Measurements from ENCODE around the gene SRP14.
"Not testable (repeated sequence)": the region's sequence is repeated elsewhere in the genome, so short reads cannot be mapped to it uniquely, and the experiment has no call there.

The SRP14 gene, protein sequence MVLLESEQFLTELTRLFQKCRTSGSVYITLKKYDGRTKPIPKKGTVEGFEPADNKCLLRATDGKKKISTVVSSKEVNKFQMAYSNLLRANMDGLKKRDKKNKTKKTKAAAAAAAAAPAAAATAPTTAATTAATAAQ

DNA sequence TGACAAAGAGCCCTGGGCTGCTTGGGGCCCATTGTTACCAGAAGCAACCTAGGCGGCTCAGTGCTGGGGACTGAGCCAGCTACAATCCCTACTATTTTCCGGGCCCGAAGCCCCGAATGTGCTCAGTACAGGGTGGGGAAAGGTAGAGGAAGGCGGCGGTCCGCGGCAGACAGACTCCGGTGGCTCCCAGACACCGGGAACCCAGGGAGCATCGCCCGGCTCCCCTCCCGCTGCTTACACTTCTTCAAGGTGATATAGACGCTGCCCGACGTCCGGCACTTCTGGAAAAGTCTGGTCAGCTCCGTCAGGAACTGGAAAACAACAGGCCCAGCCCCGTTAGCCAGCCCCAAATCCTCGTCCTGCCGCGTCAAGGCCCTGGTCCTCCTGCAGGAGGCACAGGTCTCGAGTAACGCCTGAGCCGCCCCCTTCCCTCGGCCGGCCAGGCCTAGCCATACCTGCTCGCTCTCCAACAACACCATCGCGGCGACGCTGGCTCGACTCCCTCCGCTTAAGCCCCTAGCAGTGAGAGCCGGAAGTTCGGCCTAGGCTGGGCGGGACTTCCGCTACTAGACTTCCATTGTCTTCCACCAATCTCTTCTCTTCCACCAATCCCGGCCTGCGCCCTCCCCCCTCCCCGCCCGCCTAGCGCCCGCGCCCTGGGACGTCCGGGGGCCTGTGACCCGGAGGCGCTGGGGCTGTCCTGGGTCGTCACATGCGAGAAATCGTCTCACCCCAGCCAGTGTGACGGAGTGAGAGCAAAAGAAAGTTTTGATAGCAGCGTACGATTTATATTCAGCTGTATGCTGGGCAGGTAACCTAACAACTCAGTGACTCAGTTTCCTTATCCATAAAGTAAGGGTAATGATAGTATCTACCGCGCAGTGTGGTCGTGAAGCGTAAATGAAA, at the start of gene SRP14:
Gene SRP14 (minus strand): TSS at position 544 of the 906 bp plus-strand sequence. CDS start 65 bp downstream, at position 479.
- DNase-seq = peak; percentile 98

DNA sequence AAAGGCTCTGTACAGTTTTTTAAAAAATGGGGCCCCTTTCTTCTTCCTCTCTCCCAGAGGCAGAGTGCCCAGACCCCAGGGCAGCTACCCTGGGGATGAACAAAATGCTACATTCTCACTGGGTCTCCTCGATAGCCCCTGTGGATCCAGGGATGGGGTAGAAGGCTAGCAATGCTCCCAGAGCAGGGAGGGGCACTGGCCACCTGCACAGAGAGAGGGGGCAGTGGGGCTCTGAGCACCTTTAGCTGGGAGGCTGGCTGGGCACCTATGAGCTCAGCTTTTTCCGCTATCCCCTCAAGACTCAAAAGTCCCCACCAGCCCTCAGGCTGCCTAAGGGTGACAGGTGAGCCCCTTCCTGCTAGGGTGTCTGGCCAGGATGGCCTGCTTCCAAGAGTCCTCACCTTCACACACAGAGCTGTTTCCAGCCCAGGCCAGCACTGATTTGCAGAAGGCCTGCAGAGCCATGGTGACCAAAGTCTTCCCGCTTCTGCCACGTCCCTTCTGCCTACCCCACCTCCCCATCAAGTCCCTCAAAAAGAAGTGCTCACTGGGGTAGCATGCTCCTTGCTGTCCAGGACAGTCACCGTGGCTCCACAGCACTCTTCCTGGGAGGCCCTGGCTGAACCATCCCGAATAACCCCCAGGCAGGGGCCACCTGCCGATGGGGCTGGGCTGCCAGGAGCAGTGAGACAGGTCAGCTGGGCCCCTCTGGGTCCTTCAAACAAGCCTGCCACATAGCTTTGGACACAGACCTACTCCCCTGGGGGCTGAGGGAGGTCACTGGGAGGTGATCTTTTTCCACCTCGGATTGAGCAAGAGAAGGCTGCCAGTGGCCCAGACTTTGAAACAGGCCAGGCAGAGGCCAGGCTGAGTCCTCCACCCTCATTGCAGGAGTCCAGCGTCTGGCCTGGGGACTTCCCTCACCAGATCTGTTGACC, 49.3 kb upstream of the SRP14 start:
- no peak for DNase-seq

DNA sequence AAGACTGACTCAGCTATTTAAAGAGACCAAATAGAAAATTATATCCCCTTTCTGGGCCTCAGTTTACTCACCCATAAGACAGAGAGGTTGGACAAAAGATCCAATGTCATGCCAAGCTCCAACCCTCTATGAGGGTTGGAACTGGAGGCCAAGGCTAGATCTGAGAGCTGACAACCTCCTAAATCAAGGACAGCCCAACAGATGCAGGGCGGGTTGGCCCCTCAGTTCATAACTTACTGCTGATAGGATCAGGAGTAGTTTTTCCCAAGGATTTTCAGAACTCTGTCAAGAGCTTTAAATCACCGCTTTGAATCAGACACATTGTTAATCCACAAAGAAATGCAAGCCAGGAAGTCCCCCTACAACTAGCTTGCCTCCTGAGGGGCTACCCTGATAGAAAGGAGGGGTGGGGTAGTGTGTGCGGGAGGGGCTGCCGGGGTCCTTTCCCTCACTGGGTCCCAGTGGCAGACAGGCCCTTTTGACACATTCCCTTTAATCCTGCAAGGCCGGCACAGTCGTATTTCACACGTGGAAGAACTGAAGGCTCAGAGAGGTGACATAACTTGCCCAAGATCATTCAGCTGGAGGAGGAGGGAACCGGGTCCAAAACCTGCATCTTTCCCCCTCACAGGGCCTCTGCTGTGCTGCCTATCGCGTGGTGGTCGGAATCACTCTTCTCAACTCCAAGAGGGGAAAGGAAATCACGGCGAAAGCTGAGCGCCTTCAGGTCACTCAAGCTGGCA, 48.3 kb upstream of the SRP14 start:
- no peak for DNase-seq

DNA sequence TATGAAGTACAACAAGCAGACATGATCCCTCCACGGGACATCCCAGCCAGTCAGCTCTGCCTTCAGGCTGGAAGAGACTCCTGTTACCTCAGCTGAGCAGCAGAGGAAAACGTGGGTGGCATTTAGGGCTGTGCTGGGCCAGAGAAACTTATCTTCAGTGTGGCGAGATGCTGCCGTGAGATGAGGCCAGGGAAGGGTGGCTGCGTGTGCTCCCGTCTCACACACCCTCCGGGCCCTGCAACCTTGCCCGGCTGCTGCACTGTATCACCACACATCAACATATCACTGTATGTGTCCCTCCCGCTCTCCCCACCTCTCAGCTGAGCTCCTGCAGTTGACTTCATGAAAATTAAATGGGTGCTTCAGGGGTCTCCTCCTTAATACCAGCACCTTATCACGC, 46.3 kb upstream of the SRP14 start:
- DNase-seq = peak; percentile 86

DNA sequence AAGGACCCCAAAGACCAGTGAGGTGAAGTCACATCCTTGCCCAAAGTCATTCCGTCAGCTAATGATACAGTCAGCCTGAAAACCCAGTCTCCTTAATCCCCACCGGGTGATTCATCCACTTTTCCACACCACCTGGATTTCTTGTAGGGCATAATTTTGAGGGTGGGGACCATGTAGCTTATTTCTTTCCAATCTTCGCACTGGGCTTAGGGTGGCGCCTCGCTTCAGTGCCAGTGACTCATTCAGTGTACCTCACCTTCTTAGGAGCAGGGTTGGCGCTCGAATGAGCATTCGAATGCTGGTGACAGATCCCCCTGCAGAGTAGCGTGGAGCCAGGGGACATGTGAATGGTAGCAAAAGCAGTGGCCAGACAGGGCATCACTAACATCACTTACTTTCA, 45.7 kb upstream of the SRP14 start:
- no peak for DNase-seq

DNA sequence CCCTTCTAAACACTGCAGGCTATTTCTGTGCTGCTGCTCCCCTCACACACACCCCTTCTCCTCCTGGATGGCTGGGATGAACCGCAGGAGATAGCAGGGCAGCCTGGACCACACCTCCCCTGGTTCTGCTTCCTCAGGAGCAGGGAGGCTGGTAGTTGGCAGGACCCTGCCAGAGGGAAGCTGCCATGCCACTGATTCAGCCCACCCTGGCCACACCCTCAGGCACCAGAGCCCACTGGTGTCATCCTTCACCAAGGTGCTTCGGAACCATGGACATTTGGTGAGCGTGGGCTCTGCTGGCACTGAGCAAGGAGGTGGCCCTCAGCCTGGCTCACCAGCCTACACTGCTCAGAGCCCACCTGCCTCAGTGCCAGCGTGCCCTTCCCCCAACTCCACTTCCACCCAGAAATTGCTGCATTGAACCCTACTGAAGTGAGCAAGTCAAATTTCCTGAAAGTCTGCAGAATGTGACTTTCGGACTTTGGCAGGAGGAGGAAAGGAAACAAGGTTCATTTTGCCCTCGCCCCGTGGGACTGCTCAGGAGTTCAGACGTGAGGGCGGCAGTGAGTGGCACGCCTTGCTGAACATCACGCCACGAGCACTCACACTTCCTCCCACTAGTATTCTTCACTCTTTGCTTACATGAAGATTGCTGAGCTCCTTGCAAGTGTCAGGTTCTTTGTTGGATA, 43.4 kb upstream of the SRP14 start:
- no peak for DNase-seq

DNA sequence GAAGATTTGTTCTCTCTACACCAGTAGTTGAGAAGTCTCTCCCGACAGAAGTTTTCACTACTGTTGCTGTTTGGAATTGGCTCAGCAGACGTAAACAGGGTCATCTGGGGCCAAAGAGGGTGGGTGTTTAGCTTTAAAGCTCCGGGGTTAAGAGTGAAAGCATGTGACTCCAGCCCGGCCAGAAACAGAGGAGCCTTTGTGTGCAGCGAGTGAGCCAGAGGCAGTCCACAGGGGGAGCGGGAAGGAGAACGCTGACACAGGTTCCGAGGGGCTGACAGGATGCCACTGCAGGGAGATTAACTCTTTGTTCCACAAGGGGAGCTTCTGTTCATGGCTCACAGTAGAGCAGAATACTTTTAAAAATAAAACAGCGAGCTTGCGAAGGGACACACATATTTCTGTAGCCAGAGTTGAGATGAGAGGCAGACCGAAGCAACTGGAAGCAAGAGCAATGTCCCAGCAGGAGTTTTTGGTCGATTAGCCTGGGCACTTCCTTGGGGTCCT, 42.8 kb upstream of the SRP14 start:
- peak; percentile 73 for DNase-seq

DNA sequence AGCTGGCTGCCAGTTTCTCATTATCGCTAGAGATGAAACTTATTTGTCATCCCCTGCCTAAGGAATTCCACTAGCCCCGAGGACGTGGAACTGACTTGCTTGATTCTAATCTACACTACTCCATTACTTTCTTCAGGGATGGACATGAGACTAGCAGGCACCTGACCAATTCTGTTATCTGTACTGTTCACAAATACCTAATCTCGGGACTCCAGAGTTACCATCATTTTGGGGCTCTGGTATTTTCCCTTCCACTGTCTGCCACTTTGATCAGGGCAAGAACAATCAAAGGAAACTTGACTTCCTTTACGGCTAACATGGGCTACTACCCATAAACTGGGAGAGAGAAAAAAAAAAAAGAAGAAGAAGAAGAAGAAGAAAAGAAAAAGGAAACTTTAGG, 41.9 kb upstream of the SRP14 start:
- DNase-seq = peak; percentile 45

DNA sequence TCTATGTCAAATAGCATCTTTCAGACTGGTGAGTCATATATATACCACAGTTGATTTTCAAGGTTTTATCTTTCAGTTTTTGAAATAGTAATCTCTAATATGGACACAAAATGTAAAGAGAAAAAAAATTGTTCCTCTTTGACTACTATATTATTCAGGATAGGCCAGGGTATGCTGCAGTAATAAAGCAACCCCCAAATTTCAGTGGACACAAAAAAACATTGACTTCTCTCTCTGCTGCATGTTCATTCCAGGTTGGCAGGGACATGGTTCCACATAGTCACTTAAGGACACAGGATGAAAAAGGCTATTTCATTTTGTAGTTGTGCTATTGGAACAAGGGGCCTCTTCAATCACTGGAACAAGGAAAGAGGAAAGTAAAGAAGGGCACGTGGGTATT, 41.1 kb upstream of the SRP14 start:
- no peak for DNase-seq

DNA sequence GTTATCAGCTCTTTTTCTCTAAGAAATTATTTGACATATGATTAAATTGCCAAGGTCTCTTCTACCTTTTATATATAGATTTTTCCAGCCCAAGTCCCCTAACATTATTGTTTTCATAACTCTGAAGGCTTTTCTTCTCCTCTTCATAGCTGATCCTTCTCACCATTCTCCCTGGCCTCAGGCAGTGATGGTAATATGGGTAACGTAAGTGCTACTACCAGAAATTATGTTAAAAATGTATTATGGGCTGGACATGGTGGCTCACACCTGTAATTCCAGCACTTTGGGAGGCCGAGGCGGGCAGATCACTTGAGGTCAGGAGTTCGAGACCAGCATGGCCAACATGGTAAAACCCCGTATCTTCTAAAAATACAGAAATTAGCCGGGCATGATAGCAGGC, 40.5 kb upstream of the SRP14 start:
- no peak for DNase-seq

DNA sequence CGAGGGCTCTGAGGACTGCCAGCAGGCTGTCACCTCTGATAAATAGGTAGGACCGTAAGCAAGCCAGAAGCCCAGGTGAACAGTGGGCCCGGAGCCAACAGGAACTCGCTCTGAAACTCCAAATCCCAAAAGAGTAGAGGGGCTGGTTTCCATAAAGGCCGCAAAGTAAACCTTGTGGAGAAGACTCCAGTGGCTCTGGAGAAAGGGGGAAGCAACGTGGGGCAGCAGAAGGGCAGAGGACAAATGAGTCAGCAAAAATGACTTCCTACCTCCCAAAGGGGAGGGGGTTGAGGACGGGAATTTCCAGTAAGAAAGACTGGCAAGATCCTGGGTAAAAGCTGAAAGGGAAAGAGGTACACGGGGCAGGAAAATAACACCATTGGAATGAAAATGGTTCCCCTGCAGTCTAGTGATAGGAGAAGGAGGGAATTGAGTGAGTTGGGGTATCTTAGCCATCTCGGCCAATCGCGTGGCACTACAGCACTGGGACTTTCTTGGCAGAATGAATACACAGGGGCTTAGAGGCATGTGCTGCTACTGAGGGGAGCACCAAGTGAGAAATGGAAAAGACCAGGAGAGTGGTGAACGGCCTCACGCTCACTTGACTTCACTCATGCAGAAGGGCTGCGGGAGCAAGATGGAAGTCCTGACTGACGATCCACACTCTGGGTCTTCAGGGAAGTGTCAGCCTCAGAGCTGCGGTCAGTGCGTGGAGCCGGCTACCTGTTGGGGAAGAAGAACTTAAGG, 36.5 kb upstream of the SRP14 start:
- no peak for DNase-seq

DNA sequence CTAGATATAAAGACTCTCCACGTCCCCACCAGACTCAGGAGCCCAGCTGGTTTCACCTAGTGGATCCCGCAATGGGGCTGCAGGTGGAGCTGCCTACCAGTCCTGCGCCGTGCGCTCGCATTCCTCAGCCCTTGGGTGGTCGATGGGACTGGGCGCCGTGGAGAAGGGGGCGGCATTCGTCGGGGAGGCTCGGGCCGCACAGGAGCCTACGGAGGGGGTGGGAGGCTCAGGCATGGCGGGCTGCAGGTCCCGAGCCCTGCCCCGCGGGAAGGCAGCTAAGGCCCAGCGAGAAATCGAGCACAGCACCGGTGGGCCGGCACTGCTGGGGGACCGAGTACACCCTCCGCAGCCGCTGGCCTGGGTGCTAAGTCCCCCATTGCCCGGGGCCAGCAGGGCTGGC, 35.7 kb upstream of the SRP14 start:
- DNase-seq = not testable (repeated sequence)

DNA sequence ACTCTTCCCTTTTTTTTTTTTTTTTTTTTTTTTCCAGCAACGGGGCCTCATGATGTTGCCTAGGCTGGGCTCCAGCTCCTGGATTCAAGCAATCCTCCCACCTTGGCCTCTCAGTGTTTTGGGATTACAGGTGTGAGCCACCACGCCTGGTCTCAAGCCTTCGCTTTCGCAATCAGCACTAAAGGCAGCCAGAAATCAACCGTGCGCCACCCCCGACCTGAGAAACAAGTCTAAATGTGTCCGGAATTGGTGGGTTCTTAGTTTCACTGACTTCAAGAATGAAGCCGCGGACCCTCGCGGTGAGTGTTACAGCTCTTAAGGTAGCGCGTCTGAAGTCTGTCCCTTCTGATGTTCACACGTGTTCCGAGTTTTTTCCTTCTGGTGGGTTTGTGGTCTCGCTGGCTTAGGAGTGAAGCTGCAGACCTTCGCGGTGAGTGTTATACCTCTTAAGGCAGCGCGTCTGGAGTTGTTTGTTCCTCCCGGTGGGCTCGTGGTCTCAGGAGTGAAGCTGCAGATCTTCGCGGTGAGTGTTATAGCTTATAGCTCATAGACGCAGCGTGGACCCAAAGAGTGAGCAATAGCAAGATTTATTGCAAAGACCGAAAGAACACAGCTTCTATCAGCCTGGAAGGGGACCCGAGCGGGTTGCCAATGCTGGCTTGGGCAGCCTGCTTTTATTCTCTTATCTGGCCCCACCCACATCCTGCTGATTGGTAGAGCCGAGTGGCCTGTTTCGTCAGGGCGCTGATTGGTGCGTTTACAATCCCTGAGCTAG, 34.9 kb upstream of the SRP14 start:
- DNase-seq = not testable (repeated sequence)

DNA sequence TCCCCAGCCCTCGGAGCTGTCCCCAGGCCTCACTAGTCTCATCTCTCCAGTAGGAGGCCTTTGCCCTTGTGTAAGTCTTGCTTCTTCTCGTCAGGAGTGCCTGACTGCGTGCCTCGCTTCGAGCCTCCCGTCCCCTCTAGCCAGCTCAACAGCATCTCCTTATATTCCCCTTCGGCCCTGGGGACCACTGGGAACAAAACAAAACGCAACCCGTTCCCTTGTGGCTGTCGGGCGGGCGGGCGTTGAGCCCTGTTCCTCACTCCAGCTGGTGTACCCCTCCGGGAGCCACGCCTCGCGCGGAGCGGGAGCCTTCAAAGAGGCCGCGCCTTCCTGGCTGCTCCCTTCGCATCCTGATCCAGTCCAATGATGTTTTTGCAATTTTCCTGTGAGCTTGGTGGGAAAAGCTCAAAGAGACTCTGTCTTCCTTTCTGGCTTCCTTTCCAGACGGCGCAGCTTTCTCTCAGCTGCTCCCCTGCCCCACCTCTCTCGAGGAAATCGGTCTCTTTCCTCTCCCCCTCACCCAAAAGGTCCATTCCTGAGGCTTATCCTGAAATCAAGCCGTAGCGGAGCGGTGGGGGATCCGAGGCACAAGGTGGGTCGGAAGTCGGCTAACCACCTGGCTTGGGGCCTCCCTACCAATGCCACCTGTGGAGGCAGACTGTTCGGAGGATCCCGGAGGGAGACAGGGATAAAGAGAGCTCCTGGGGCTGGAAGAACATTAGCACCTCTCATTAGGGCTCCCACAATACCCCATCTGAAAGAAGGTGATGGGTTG, 33.4 kb upstream of the SRP14 start:
- no peak for DNase-seq

DNA sequence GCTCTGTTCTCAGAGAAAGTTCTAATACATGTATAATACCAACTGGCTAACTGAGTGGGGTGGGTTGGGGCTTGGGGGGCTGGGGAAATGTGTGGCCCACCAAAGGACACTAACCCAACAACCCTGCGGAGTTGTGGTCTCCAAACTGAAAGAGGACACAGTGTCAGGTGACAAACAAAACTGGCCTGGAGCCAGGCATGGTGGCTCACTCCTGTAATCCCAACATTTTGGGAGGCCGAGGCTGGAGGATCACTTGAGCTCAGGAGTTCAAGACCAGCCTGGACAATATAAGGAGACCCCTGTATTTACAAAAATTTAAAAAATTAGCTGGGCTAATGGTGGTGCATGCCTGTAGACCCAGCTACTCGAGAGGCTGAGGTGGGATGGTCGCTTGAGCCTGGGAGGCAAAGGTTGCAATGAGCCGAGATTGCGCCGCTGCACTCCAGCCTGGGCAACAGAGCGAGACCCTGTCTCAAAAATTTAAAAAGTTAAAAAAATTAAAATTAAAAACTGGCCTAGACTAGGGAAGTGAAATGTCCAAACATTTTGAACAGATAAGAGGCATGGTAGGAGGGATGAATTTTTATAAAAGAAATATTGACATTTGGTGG, 31.7 kb upstream of the SRP14 start:
- DNase-seq = no peak

DNA sequence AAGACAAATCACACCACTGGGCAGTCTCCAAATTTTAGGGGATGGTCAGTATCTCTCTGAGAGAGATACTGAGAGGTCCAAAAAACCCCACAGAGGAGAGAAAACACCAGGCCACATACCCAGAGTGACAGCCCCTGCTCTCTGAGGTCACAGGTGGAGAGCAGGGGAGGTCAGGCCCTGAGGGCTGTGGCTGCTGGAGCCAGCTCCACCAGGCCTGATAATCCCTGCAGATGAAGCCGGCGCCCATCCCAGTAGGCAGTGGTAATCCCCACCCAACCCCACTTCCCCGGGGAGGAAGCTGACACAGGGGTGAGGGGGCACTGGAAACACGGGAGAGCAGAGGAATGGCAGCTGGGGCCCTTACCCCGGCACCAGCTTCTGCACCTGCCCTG, 31.2 kb upstream of the SRP14 start:
- no peak for DNase-seq

DNA sequence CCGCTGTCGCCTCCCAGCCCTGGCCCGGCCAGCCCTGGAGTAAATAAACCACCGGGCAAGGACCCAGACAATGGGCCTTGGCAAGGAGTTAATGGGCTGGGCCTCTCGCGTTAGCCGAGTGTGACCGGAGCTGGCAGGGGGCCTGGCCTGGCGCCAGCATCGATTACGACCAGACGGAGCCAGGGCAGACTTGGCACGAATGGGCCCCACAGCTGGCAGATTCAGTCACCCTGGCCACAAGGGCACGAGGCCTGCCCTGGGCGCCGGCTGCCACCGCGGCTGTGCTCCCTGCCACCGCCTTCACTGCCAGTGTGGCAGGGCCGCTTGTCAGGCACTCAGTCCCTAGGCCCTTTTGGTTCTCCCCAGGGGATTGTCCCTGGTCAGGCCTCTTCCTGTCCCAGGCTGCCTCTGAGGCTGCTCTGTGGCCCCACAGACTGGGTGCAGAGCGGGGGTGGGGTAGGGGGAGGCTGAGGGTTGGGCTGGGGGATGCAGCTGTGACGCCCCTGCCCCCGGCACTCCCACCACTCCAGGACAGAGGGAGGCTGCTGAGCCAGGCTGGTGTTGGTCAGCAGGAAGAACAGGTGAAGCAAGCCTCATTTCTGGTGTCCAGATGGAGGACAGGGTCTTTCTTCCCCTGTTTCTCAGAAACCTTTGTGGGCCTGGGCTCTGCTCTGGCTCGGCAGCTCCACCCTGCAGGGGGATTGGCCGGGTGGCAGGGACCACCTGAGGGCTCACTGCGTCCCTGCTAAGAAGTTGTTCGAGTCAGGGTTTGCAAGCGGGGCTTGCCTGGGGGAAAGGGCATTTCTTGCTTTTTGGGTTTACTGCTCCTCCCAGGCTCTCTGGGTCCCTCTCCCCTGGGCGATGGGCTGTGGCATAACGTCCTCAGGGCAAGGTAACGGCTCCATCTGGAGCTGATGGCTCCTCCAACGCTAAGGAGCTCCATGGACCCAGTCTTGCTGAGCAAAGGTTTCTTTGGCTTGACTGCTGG, 30.5 kb upstream of the SRP14 start:
- peak; percentile 90 for DNase-seq

Measured in hematopoietic multipotent progenitor cell treated with erythropoietin and hydrocortisone succinate and interleukin-3 and kit ligand, for 4 days (in vitro differentiated cells).